NCI-H2081 (cell line): Measurements from ENCODE around the gene ALG12.

Source experiments
- DNase-seq, 2 experiments: peaks; one replicate each; lab custom pipeline; 2025; lab: John Stamatoyannopoulos, UW

Gene ALG12

DNA sequence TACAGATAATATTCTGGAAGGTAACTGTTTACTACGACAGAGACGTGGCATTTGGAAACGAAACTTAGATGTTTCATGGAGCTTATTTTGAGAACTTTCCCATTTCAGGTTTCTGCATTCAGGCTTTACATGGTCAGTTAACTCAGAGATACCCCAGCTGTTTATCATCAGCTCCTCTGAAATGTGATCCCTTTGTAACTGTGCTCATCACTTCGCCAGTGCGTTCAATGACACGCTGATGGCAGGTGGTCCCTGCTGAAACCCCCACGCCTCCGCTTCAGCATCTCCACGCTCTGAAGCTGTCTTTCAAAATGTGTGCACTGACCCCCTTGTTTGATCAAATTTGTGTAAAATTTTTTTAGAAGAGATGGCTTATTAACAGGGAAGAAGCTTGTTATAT, 30.5 kb downstream of the ALG12 start:
- no peak for DNase-seq

- DNase-seq, result no peak
Observed at GRCh38 chr22:49887064-49887451, 31.2 kb downstream of the ALG12 start.

GRCh38 chr22:49886346-49887063, 31.7 kb downstream of the ALG12 start:
- no peak for DNase-seq

DNA sequence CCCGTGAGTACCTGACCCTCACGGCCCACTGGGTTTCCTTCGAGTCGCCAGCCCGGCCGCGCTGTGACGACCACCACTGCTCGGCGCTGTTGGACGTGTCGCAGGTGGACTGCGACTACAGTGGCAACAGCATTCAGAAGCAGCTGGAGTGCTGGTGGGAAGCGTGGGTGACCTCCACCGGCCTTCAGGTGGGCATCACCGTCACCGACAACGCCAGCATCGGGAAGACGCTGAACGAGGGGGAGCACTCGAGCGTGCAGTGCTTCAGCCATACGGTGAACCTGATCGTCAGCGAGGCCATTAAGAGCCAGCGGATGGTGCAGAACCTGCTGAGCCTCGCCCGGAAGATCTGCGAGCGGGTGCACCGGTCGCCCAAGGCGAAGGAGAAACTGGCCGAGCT, 32.4 kb downstream of the ALG12 start:
- DNase-seq, result no peak

DNA sequence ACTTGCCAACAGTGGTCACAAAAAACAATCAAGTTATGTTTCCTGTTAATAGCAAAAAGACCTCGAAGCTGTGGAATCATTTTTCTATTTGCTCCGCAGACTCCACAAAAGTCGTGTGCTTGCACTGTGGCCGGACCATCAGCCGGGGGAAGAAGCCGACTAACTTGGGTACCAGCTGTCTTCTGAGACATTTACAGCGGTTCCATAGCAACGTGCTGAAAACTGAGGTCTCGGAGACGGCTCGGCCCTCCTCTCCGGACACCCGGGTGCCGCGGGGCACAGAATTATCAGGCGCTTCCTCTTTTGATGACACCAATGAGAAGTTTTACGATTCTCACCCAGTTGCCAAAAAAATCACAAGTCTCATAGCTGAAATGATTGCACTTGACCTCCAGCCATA, 33.0 kb downstream of the ALG12 start:
- DNase-seq, result no peak

GRCh38 chr22:49884503-49885260, 33.6 kb downstream of the ALG12 start:
- no peak for DNase-seq

- no peak for DNase-seq
Observed at GRCh38 chr22:49884075-49884474, 34.2 kb downstream of the ALG12 start.

DNA sequence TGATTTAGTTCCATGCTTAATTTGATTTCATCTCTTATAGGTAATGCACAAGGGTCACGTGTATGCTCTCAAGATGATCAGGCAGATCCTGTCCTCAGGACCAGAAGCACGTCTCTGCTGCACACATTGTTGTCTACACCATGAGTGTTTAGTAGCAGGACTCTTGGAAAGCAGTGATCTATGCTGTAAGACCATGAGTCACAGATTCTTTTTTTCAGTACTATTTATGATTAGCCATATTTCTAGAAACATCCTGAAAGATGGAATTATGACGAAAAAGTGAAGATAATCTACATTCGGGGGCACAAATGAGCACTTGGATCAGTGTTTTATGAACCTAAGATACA, 35.0 kb downstream of the ALG12 start:
- DNase-seq, result no peak

GRCh38 chr22:49882519-49883293, 35.5 kb downstream of the ALG12 start:
- peak in 1 of 2 experiments; percentile 14 for DNase-seq

- no peak for DNase-seq
Observed at GRCh38 chr22:49881856-49882255, 36.4 kb downstream of the ALG12 start.

DNA sequence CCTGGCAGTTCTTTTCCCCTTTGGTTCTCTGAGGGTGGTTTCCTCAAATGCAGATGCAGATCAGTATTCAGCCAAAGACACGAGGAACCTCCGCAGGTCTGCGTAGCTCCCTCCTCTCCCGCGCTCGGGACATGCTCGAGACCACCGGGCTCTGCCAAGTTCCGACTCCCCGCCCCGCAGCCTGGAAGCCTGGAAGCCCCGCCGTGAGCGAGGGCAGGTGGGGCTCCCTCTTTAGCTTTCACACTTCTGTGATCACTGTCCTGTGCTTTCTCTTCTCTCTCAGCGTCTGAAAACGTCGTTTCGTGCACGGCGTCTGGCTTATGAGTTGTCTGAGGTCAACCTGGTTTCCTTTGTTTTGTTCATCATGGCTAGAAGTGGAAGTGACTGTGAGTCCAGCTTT, 38.0 kb downstream of the ALG12 start:
- DNase-seq, result no peak

- DNase-seq, result no peak
Observed at GRCh38 chr22:49879871-49880270, 38.4 kb downstream of the ALG12 start.

- no peak for DNase-seq
Observed at GRCh38 chr22:49878206-49878605, 40.0 kb downstream of the ALG12 start.

- DNase-seq, result no peak
Observed at GRCh38 chr22:49877642-49878041, 40.6 kb downstream of the ALG12 start.

- no peak for DNase-seq
Observed at GRCh38 chr22:49873228-49873940, 44.9 kb downstream of the ALG12 start.

DNA sequence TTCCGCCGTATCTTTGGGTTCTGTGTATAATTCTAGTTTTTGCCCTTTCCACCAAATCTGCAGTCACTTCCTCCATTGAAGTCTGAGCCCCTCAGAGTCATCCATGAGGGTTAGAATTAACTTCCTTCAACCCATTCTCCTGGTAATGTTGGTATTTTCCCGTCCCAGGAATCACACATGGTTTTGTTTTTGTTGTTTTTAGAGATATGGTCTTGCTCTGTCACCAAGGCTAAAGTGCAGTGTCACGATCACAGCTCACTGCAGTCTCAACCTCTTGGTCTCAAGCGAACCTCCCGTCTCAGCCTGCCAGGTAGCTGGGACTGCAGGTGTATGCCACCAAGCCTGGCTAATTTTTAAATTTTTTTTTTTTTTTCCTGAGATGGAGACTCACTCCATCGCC, 45.9 kb downstream of the ALG12 start:
- no peak for DNase-seq

GRCh38 chr22:49871482-49871881, 46.8 kb downstream of the ALG12 start:
- DNase-seq, result no peak

DNA sequence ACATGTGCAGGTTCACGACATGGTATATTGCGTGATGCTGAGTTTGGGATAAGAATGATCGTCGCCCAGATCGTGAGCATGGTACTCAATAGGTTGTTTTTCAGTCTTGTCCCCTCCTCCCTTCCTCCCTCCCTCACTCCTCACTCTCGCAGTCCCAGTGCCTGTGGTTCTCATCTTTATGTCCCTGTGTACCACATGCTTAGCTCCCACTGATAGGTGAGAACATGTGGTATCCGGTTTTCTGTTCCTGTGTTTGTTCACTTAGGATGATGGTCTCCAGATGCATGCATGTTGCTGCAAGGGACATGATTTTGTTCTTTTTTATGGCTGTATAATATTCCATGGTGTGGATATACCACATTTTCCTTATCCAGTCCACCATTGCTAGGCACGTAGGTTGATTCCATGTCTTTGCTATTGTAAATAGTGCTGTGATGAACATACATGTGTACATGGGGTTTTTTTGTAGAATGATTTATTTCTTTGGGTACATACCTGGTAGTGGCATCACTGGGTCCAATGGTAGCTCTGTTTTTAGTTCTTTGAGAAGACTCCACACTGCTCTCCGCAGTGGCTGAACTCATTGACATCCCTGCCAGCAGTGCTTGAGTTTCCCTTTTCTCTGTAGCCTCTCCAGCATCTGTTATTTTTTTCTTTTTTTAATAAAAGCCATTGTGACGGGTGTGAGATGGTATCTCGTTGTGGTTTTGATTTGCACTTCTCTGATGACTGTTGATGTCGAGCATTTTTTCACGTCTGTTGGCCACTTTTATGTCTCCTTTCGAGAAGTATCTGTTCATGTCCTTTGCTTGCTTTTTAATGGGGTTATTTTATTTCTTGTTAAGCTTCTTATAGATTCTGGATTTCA, 48.2 kb downstream of the ALG12 start:
- DNase-seq, result no peak

GRCh38 chr22:49869086-49869830, 49.0 kb downstream of the ALG12 start:
- no peak for DNase-seq
